Mammary epithelial cell (primary cell): ENCODE data around the gene OGFRL1.

Experiments
- EZH2 ChIP-seq: IDR thresholded peaks from 2 replicates; pipeline ENCODE4 v1.6.1; 2012; ENCODE audit warnings: low read length, inconsistent platforms, borderline replicate concordance
- TF ChIP-seq, protein P1 (sequence below), 2 donors: IDR thresholded peaks in 1 of 2; conservative IDR thresholded peaks in 1 of 2; 2 replicates each; pipeline ENCODE4 v1.5.1; 2011 to 2012; ENCODE audit warnings: inconsistent platforms in 2 of 2, low read length in 2 of 2, mild to moderate bottlenecking in 2 of 2, control low read depth in 1 of 2, low read depth in 1 of 2; ENCODE audit not compliant: insufficient read depth in 1 of 2; ENCODE audit errors: extremely low read depth in 1 of 2

DNA sequence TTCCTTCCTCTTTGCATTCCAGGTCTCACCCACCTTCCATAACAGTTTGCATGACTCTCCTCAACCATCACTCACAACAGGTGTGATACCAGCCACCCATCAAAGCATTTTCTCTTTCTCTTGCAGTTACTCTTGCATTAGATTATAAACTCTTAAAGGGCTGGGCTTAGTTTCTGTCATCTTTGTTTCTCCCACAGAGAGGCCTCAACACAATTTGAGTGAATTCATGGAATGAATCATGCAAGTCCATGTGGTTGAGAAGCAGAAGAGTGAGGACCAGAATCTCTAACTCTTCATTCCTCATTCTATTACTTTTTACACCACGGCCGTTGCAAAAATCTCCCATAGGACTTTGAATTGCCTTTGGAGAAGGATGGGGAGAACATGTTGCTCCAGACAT lies 31.4 kb downstream of the OGFRL1 start:
- TF ChIP-seq EZH2, result no peak
- TF ChIP-seq, protein P1, sequence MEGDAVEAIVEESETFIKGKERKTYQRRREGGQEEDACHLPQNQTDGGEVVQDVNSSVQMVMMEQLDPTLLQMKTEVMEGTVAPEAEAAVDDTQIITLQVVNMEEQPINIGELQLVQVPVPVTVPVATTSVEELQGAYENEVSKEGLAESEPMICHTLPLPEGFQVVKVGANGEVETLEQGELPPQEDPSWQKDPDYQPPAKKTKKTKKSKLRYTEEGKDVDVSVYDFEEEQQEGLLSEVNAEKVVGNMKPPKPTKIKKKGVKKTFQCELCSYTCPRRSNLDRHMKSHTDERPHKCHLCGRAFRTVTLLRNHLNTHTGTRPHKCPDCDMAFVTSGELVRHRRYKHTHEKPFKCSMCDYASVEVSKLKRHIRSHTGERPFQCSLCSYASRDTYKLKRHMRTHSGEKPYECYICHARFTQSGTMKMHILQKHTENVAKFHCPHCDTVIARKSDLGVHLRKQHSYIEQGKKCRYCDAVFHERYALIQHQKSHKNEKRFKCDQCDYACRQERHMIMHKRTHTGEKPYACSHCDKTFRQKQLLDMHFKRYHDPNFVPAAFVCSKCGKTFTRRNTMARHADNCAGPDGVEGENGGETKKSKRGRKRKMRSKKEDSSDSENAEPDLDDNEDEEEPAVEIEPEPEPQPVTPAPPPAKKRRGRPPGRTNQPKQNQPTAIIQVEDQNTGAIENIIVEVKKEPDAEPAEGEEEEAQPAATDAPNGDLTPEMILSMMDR (conservative IDR thresholded peaks at IDR 0.05 in 1 of 2, IDR thresholded peaks at IDR 0.05 in 1 of 2; ENCODE audit: extremely low read depth in 1 of 2, insufficient read depth in 1 of 2, low read depth in 1 of 2, low read length in 2 of 2), result no peak
